K562 (cell line): ENCODE measurements around the gene ANKRD11. TPM values are rescaled to one million over a fixed set of nuclear protein-coding genes. Genes with fewer than 3 reads are reported as not detected.
A peak's percentile ranks its signal among the peaks of the same experiment; 100 is the strongest.

Experiments
- ATAC-seq: fragments of 200-7000 bp; cut with Tn5 transposase; 3 replicates; pipeline ENCODE4 v1.9.1; 2020; ENCODE audit warnings: moderate library complexity
- BruUV-seq: library from RNA; stranded (reverse); fragments of 400-500 nt; replicated peaks from 2 replicates; lab custom pipeline; 2021; lab: Mats Ljungman, UMichigan
- CTCF ChIA-PET: fragments of 300-600 bp; formaldehyde crosslinking; extraction: SDS; loops from one replicate; lab custom pipeline; 2021; ENCODE audit warnings: low intra/inter-chr PET ratio; lab: Yijun Ruan, JAX
- POLR2A ChIA-PET: fragments of 300-600, 350-650 bp; sonication (Branson Sonifier 250); formaldehyde crosslinking; extraction: SDS; loops from one replicate; lab custom pipeline; 2021; ENCODE audit warnings: antibody characterized with exemption, inconsistent platforms; lab: Yijun Ruan, JAX
- DNase-seq, 4 experiments: peaks; one replicate each; pipeline versions ENCODE4 v3.0.0 to v3.0.0-alpha.2; 2011 to 2018; ENCODE audit warnings: low spot score in 3 of 4, mixed read lengths in 3 of 4; ENCODE audit errors: extremely low read depth in 1 of 4
- FAIRE-seq: peaks from 2 replicates; lab custom pipeline; 2011; peaks lifted over from hg19 to GRCh38; lab: Jason Lieb, UNC
- H2AFZ ChIP-seq: 2 replicates; pipeline ENCODE4 v1.6.0; 2011; ENCODE audit warnings: low read depth, low read length, control low read depth, inconsistent platforms
- H3K27ac ChIP-seq: fragments of 200-600 bp; 3 replicates; pipeline ENCODE4 v1.8.0; 2011; ENCODE audit warnings: low read depth, mild to moderate bottlenecking, control low read depth, inconsistent platforms, low read length, moderate library complexity, mixed read lengths; ENCODE audit errors: extremely low read depth
- H3K27me3 ChIP-seq, 2 experiments: fragments of 300-600 bp in 1 of 2; 2 replicates in 1 of 2; 3 replicates in 1 of 2; pipeline versions ENCODE4 v1.6.0 to v1.8.0; 2011; ENCODE audit warnings: inconsistent platforms in 2 of 2, low read length in 2 of 2, mild to moderate bottlenecking in 1 of 2, mixed read lengths in 1 of 2, moderate library complexity in 1 of 2; ENCODE audit not compliant: control insufficient read depth in 2 of 2, insufficient read depth in 2 of 2
- H3K36me3 ChIP-seq: fragments of 300-600 bp; 3 replicates; pipeline ENCODE4 v1.8.0; 2011; ENCODE audit warnings: mild to moderate bottlenecking, low read length, inconsistent platforms; ENCODE audit not compliant: control insufficient read depth, insufficient read depth
- H3K4me1 ChIP-seq, 2 experiments: fragments of 200-600 bp in 1 of 2; replicated peaks in 1 of 2; 2 replicates in 1 of 2; 3 replicates in 1 of 2; pipeline versions ENCODE4 v1.5.1 to v1.8.0; 2011; ENCODE audit warnings: inconsistent platforms in 2 of 2, low read length in 2 of 2, mild to moderate bottlenecking in 1 of 2, mixed read lengths in 1 of 2, moderate library complexity in 1 of 2; ENCODE audit not compliant: control insufficient read depth in 2 of 2, insufficient read depth in 2 of 2
- H3K4me2 ChIP-seq: 2 replicates; pipeline ENCODE4 v1.6.1; 2011; ENCODE audit warnings: low read length, control low read depth, inconsistent platforms, mixed read lengths; ENCODE audit not compliant: insufficient read depth
- H3K4me3 ChIP-seq: fragments of 200-600 bp; sonication (generic), shearing (Covaris generic); 2 replicates; pipeline ENCODE4 v1.5.1; 2016; ENCODE audit warnings: control low read depth, inconsistent platforms
- H3K79me2 ChIP-seq: fragments of 200-600 bp; 3 replicates; pipeline ENCODE4 v1.8.0; 2011; ENCODE audit warnings: low read length, inconsistent platforms; ENCODE audit not compliant: control insufficient read depth, insufficient read depth
- H3K9ac ChIP-seq, 2 experiments: 2 replicates each; pipeline versions ENCODE4 v1.6.0 to v1.6.1; 2011; ENCODE audit warnings: low read depth in 2 of 2, low read length in 2 of 2, control low read depth in 1 of 2, inconsistent platforms in 1 of 2, mild to moderate bottlenecking in 1 of 2, mixed read lengths in 1 of 2; ENCODE audit not compliant: insufficient read depth in 1 of 2
- H3K9me1 ChIP-seq: one replicate; pipeline ENCODE4 v1.6.0; 2011; ENCODE audit warnings: inconsistent platforms, mild to moderate bottlenecking, low read length, moderate library complexity; ENCODE audit not compliant: control insufficient read depth, insufficient read depth
- H3K9me3 ChIP-seq: replicated peaks from 2 replicates; pipeline ENCODE4 v1.5.1; 2011; ENCODE audit warnings: low read depth, low read length, inconsistent platforms; ENCODE audit not compliant: control insufficient read depth, insufficient read depth
- H4K20me1 ChIP-seq: replicated peaks from 2 replicates; pipeline ENCODE4 v1.6.1; 2011; ENCODE audit warnings: low read length, inconsistent platforms, mixed read lengths; ENCODE audit not compliant: control insufficient read depth, insufficient read depth
- CBFA2T3 ChIP-seq: fragments of 450-650 bp; IDR thresholded peaks from 2 replicates; pipeline ENCODE4 v1.6.1; 2017
- CBFB ChIP-seq: sonication (generic); formaldehyde crosslinking; IDR thresholded peaks from 2 replicates; pipeline ENCODE4 v1.4.0; 2020; ENCODE audit warnings: mild to moderate bottlenecking, missing genetic modification reagents
- GTF2B ChIP-seq: IDR thresholded peaks from 2 replicates; pipeline ENCODE4 v1.6.1; 2011; ENCODE audit not compliant: insufficient read length; ENCODE audit errors: extremely low read depth
- KDM1A ChIP-seq, 2 experiments: fragments of 450-650 bp; IDR thresholded peaks; 2 replicates each; pipeline ENCODE4 v1.6.1; 2016; ENCODE audit warnings: mild to moderate bottlenecking in 2 of 2
- KHSRP ChIP-seq: fragments of 450-650 bp; IDR thresholded peaks from 2 replicates; pipeline ENCODE4 v1.6.1; 2017
- MTA3 ChIP-seq: fragments of 450-650 bp; formaldehyde crosslinking; IDR thresholded peaks from 2 replicates; pipeline ENCODE4 v1.6.1; 2017; ENCODE audit warnings: mild to moderate bottlenecking, borderline replicate concordance
- NCOA1 ChIP-seq: fragments of 450-650 bp; IDR thresholded peaks from 2 replicates; pipeline ENCODE4 v1.6.1; 2016; ENCODE audit warnings: low read depth
- NCOR1 ChIP-seq: fragments of 450-650 bp; IDR thresholded peaks from 2 replicates; pipeline ENCODE4 v1.6.1; 2016; ENCODE audit warnings: mild to moderate bottlenecking, moderate library complexity
- POLR2AphosphoS5 ChIP-seq: IDR thresholded peaks from 2 replicates; pipeline ENCODE4 v1.6.1; 2011; ENCODE audit warnings: mild to moderate bottlenecking, low read depth, low read length, moderate library complexity; ENCODE audit not compliant: control insufficient read depth, insufficient read depth
- PTBP1 ChIP-seq: fragments of 200-400 bp; formaldehyde crosslinking; IDR thresholded peaks from 2 replicates; pipeline ENCODE4 v1.6.1; 2017; ENCODE audit warnings: low read depth, low read length
- SAP30 ChIP-seq: fragments of 200-600 bp; sonication (generic); IDR thresholded peaks from 2 replicates; pipeline ENCODE4 v1.6.1; 2012; ENCODE audit warnings: borderline replicate concordance, low read depth, mild to moderate bottlenecking, moderate library complexity, low read length, control low read depth, inconsistent platforms; ENCODE audit not compliant: insufficient read depth, poor library complexity, severe bottlenecking
- TAL1 ChIP-seq: fragments of 450-650 bp; IDR thresholded peaks from 2 replicates; pipeline ENCODE4 v1.6.1; 2016; ENCODE audit warnings: mild to moderate bottlenecking
- VEZF1 ChIP-seq: fragments of 200-800 bp; sonication (Bioruptor generic); IDR thresholded peaks from 2 replicates; pipeline ENCODE4 v1.6.1; 2017; ENCODE audit warnings: missing genetic modification characterization, missing compliant biosample characterization
- ZMIZ1 ChIP-seq, 2 experiments: fragments of 150-350 bp in 1 of 2; IDR thresholded peaks; 2 replicates each; pipeline ENCODE4 v1.6.1; 2012 to 2016; ENCODE audit warnings: low read depth in 2 of 2, low read length in 2 of 2, mild to moderate bottlenecking in 1 of 2, moderate library complexity in 1 of 2
- ZNF511 ChIP-seq: sonication (generic); formaldehyde crosslinking; IDR thresholded peaks from 2 replicates; pipeline ENCODE4 v1.8.0; 2022; ENCODE audit warnings: mild to moderate bottlenecking, missing genetic modification reagents
- WGBS: fragments of 100-300 bp; shearing (Covaris generic); methylation state at CpG from one replicate; pipeline ENCODE4 v1.1.6; 2016; ENCODE audit warnings: low coverage, mixed read lengths; ENCODE audit not compliant: insufficient coverage; ENCODE audit errors: missing lambda C conversion rate; 5-methylcytosine and 5-hydroxymethylcytosine counted together
- in situ Hi-C: fragments of 300-500 bp; cut with MboI; formaldehyde crosslinking; loops from 4 replicates; pipeline ENCODE4 v1.15.0; 2018; ENCODE audit warnings: inconsistent platforms, mixed read lengths
- intact Hi-C: fragments of 100-400 bp; cut with micrococcal nuclease; formaldehyde crosslinking; loops from 2 replicates; pipeline ENCODE4 v1.14.2; 2022
- polyA plus RNA-seq, 8 experiments: library from polyadenylated mRNA; depleted of rRNA in 4 of 8; stranded (reverse) in 5 of 8; unstranded in 3 of 8; fragments of >200 nt; fragmentation: Nextera tagmentation in 2 of 8; fragmentation: Illumina TruSeq in 1 of 8; extraction: Ambion mirVana in 2 of 8; extraction: Trizol in 1 of 8; gene quantifications; 2 replicates each; pipeline versions ENCODE4 v1.2.1 to v1.2.3, GENCODE V29; 2011 to 2014; ENCODE audit warnings: inconsistent platforms in 1 of 8, missing spikeins in 1 of 8
- total RNA-seq, 7 experiments: library from RNA; depleted of rRNA in 6 of 7; stranded (reverse); fragments of >200 nt in 6 of 7; fragmentation: Illumina TruSeq in 2 of 7; extraction: Trizol in 2 of 7; gene quantifications; 2 replicates each; pipeline versions ENCODE4 v1.2.1 to v1.2.3, GENCODE V29; 2011 to 2021; ENCODE audit warnings: low replicate concordance in 1 of 7
- TF ChIP-seq, protein P1 (sequence below): sonication (generic); formaldehyde crosslinking; IDR thresholded peaks from 2 replicates; pipeline ENCODE4 v1.9.0; 2022; ENCODE audit warnings: mild to moderate bottlenecking, missing genetic modification reagents

Gene ANKRD11
- total and polyA plus RNA-seq, 9 of the 15 experiments (the other 6 are each of a cell fraction or from before 2014, with no cell fraction given): 4.7 to 126 (median 31.7) TPM

DNA sequence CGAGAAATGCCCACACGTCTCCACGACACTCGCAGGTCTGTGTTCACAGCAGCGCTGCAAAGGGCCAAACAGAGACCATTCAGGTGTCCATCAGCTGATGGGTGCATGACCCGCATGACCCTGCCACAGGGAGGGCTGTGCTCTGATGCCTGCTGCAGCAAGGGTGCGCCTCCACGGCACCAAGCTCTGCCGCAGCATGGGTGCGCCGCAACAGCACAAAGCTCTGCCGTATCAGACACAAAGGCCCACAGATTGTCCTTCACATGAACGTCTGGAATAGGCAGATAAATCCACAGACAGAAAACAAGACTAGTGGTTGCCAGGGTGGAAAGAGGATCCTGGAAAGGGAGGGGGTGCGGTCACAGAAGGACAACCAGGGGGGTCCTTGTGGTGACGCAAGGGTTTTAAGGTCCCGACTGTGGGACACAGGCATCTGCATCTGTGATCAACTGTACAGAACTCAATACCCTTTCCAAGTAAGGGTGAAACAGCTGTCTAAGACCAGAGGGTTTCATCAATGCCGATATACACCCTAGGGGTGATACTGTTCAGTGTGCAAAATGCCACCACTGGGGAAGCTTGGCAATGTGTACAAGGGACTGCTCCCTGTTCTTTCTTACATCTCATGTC lies 121.0 kb downstream of the ANKRD11 start:
- H3K79me2 ChIP-seq: peaks cover 100% of the 10 kb centered on the region
- no peak overlapping the region for H3K4me2 ChIP-seq
- intact Hi-C loops: no loop called here
- BruUV-seq: no TSS peak
- in situ Hi-C loops: no loop called here
- H3K4me1 ChIP-seq: peaks cover 18 to 42% of the 10 kb centered on the region in 2 experiments
- FAIRE-seq: no peak
- peaks cover 35% of the 10 kb centered on the region for H3K9me1 ChIP-seq
- ChIA-PET CTCF (no interaction called here), POLR2A (interaction anchor here (0.6 to 2.4 kb wide), 7 partner anchors 9 to 121 kb away, joined by 3 to 8 read pairs (median 4); no protein-coding TSS in a partner anchor)
- DNase-seq: peak in 2 of 4 experiments; percentile 41 to 57
- no peak overlapping the region for H3K4me3 ChIP-seq
- ATAC-seq: peak; percentile 10; the same call in 2 of the 3 replicates
- peaks cover 94% of the 10 kb centered on the region for H4K20me1 ChIP-seq
- no peaks in the 10 kb centered on the region for H3K9me3 ChIP-seq
- 50% methylated on average over 17 of the region's 17 CpGs for whole genome bisulfite sequencing
- no peak overlapping the region for H2AFZ ChIP-seq
- peaks cover 25% of the 10 kb centered on the region; the same call in 1 of the 3 replicates for H3K36me3 ChIP-seq
- H3K9ac ChIP-seq: peak overlapping the region in 1 of 2 experiments; percentile 64; a peak in 2 of 4 replicates
- H3K27me3 ChIP-seq: no peaks in the 10 kb centered on the region
- H3K27ac ChIP-seq: no peak overlapping the region
- TF ChIP-seq POLR2AphosphoS5 (peak; percentile 54), ZMIZ1 (IDR thresholded peaks at IDR 0.05; ENCODE audit: low read depth in 2 of 2, low read length in 2 of 2) (0 out of 4 replicates have a peak, but pooled peaks of 1 of the 2 experiments have one; percentile 31), ZNF511 (CRISPR knock-in tag) (0 out of 2 replicates have a peak, but pooled peaks have one; percentile 35), PTBP1 (no peak), CBFB (CRISPR knock-in tag) (no peak), VEZF1 (CRISPR knock-in tag) (peak; percentile 39), SAP30 (no peak), NCOR1 (peak; percentile 77), KDM1A (IDR thresholded peaks at IDR 0.05) (peak; percentile 81 to 89), GTF2B (no peak), TAL1 (peak; percentile 63), KHSRP (no peak), CBFA2T3 (peak; percentile 83), NCOA1 (no peak), MTA3 (no peak)
- TF ChIP-seq, protein P1, sequence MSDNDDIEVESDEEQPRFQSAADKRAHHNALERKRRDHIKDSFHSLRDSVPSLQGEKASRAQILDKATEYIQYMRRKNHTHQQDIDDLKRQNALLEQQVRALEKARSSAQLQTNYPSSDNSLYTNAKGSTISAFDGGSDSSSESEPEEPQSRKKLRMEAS (CRISPR knock-in tag): peak; percentile 54
